GM18502 (cell line): ENCODE data around the gene LIN7C.
"Not testable (repeated sequence)": the region's sequence is repeated elsewhere in the genome, so short reads cannot be mapped to it uniquely, and the experiment has no call there.

Source experiments
- ATAC-seq: cut with Tn5 transposase; IDR thresholded peaks from one replicate; pipeline ENCODE4 v1.9.1; 2021; ENCODE audit warnings: mild to moderate bottlenecking; ENCODE audit not compliant: unreplicated experiment, poor library complexity

Gene LIN7C

DNA sequence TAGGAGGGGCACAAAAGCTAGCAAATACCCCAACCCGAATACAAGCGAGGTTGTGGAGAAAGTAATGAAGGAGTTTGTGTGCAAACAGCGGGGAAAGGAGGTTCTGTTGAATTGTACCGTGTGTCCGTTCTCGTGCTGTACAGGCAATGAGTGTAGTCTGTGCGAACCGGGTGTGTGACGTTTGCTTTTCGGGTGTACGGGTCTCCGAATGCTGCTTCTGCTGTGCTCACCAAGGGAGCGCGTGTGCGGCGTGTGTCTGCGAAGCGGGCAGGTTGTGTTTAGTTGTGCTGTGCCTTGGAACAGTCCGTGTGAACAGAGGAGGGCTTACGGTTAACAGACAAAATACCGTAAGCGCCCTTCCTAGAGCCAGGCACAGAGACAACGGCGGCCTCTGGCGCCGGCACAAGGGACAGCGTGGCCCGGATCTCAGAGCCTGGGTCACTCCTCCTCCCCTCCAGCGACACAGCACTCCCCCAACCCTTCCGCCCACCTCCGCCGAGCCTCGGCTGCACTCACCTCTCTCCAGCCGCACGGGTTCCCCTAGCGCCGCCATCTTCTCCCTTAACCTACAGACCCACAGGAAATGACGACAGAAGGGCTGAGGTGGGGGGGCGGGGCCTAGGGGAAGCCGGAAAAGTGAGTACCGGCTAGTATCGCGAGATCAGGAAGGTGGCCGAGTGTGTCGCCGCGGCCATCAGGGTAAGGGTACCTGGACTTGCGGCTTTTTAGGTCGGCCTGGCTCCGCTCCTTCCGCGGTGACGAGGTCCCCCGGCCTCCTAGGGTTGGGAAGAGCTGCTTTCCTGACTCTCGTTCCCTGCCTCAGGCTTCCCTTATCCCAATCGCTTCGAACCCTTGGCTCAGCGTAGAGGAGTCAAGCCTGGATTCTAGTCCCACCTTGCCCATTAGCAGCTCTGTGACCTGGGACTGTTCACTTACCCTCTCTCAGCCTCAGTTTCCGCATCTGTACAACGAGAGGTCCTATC lies at the start of gene LIN7C:
LIN7C (minus strand) TSS at position 570 of the 983 bp plus-strand sequence; CDS start at position 553, 17 bp downstream.
- ATAC-seq, result peak; percentile 96

DNA sequence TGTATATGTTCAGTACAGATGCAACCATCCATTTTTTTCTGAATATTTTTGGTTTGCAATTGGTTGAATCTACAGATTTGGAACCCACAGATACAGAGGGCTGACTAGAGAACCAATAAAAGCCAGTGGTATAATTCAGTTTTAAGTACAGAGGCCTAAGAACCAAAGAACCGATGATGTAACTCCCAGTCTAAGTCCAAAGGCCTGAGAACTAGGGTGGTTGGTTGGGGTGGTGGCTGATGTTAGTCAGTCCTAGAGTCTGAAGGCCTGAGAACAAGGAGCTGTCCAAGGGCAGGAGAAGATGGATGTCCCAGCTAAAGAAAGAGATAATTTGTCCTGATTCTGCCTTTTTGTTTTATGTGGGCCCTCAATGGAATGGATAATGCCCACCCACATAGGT lies 48.7 kb upstream of the LIN7C start:
- ATAC-seq, result no peak

GRCh38 chr11:27553186-27553585 lies 46.6 kb upstream of the LIN7C start:
- ATAC-seq, result no peak

- no peak for ATAC-seq
Measured at GRCh38 chr11:27552341-27552740, 45.8 kb upstream of the LIN7C start.

- ATAC-seq, result peak; percentile 70
Measured at GRCh38 chr11:27551127-27551526, 44.6 kb upstream of the LIN7C start.

DNA sequence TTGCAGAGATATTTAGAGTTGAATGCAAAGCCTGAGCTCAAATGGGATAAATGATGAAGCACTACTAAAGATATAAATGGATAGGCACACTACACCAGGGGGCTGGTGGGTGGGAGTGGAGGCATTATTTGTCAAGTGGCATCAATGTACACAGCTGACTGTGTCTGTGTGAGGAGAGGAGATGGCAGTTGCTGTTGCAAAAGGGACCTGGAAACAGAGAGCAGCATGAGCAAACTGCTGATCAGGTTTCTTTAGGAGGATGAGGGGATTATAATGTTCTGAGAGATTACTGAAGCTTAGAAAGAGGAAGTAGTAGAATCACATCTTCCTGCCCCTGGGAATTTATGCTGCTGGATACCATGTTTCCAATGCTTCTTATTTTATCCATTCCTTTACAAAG lies 39.4 kb upstream of the LIN7C start:
- ATAC-seq, result no peak

DNA sequence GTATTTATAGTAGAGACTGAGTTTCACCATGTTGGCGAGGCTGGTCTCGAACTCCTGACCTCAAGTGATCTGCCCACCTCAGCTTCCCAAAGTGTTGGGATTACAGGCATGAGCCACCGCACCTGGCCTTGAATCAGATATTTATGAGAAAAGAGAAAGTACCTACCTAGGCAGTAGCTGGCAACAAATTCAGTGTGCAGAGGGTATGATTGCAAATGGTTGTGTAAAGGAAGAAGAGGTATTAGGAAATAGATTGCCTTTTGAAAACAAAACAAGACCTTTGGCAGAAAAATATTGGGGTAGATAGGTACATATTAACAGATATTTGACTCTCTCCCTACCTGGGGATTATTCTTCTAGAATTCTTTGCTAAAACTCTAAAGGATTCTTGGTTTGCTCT lies 38.5 kb upstream of the LIN7C start:
- no peak for ATAC-seq

DNA sequence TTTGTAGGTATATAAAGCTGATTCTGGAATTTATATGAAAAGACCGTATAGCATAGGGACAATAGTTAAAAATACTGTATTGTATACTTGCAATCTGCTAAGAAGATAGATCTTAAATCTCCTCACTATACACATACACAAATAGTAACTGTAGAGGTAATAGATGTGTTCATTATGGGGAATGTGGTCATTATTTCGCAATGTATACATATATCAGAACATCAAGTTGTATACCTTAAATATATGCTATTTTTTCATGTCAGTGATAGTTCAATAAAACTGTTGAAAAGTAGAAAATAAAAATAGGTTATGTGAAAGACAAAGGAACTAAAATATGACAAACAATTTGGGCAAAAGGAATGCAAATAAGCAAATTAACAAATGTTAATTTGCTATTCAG lies 35.2 kb upstream of the LIN7C start:
- no peak for ATAC-seq

- ATAC-seq, result no peak
Measured at GRCh38 chr11:27540051-27540450, 33.5 kb upstream of the LIN7C start.

DNA sequence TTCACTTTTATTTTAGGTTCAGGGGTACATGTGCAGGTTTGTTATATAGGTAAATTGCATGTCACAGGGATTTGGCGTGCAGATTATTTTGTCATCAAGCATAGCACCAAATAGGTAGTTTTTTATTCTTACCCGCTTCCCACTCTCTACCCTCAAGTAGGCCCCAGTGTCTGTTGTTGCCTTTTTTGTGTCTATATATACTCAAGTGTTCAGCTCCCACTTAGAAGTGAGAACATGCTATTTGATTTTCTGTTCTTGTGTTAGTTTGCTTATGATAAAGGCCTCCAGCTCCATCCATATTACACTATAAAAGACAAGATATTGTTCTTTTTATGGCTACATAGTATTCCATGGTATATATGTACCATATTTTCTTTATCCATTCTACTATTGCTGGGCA lies 28.5 kb upstream of the LIN7C start:
- ATAC-seq, result no peak

DNA sequence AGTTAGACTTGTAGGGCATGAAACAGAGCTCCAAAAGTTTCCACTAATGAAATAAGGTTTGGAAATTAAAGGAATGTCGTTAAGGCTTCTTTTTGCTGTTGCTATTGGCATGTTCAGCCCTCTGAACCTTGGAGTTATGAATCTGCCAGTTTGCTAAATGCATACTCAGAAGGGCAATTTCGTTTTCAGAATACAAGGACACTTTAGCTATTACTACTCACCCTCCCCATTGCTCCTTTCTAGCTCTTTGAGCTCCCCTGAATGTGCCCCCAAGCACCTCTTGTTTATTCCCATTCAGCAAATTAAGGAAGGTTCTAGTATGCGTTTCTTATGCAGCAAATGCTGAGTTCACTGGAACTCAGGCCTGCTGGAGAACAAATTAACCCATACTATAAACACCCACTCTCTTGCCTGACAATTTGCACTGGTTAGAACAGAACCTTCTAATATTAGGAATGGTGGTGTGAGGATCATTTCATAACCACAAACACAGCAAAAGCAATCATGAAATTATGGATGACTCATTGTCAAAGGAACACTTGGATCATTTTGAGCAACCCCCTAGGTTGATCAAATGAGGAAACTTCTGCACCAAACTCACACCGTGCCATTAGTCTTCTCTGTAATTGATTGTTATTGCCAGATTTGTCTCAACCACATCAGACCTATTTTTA lies 26.2 kb upstream of the LIN7C start:
- no peak for ATAC-seq

DNA sequence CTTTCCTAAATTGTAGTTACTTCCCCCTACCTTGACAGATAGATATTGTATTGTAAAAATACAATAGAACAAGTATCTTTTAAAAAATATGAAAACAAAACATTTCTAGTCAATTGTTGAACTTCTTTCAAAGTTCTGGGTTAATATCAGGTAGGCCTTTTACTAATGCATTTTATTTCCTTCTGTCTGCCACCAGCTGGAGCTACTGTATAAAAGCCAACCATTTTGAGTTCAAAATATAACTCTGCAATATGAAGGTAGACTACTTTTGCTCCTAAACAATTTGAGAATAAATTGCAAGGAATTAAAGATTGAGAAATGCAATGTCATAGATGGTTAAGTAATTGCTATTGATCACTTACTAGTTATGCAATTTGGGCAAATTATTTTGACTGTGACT lies 22.1 kb upstream of the LIN7C start:
- no peak for ATAC-seq

DNA sequence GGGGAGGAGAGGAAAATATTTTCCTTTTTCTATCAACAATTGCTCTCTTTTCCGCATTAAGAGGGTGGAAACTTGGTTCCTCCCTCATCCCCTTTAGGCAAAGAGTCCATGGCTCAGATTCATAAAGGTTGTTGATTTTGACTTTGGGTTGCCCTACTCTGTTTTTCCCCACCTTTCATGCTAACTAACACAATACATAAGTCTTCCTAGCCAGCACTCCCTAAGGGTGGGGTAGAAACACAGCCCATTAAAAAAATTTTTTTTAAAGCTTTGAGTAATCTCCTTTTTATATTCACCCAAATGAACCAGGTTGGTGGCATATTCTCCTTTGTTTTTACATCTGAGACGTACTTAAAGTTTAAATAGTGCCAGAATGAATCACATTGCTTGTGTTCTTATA lies 20.0 kb upstream of the LIN7C start:
- ATAC-seq, result no peak

DNA sequence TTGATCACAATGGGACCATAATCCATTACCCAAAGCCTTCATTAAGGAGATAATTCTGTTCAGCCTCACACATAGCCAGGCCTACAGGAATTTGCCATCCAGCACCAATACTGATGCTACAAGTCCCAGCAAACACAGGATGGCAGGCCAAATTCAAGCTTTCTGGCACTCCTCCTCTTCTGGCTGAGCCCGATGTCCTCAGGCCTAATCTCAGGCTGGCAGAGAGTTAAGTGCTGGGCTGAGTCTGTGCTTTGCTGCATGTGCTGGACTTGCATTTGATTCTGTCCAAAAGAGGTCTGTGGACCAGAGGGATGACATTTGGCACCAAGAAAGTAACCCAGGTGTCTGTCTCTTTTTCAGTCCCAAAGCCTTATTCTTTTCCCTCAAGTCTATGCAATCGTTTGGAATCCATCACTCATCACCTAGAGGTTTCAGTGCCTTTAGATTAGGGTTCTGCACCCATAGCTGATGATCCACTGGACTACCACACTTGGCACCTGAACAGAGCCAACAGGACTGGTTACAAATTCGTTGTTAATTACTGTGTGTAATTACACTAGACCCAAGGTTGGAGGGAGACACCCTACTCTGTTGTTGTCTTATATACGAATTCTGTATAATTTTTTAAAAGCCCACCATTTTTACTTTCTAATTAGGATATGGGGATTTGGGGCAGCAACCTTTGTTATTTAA lies 19.4 kb upstream of the LIN7C start:
- ATAC-seq, result no peak

- ATAC-seq, result no peak
Measured at GRCh38 chr11:27524155-27524554, 17.6 kb upstream of the LIN7C start.

DNA sequence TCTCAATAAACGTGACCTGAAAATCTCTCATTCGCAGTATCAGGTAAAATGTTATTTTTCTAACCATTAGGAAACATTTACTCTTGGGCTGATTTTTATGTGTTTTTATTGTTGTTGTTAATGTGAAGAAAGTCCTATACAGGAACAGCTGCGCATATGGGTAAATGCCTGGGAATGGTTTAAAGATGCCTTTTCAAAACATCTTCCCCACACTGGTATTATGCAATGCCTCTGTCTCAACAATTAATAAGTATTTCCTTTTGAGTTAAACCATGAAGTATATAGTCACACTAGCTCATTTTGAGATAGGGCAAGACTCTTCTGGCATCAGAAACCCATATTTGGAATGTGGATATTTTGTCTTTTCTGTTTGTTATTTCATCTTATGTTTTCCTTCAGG lies 13.7 kb upstream of the LIN7C start:
- ATAC-seq, result no peak

- ATAC-seq, result no peak
Measured at GRCh38 chr11:27518518-27518917, 11.9 kb upstream of the LIN7C start.

GRCh38 chr11:27517490-27517889 lies 10.9 kb upstream of the LIN7C start:
- ATAC-seq, result not testable (repeated sequence)

GRCh38 chr11:27514558-27514957 lies 8.0 kb upstream of the LIN7C start:
- ATAC-seq, result no peak

DNA sequence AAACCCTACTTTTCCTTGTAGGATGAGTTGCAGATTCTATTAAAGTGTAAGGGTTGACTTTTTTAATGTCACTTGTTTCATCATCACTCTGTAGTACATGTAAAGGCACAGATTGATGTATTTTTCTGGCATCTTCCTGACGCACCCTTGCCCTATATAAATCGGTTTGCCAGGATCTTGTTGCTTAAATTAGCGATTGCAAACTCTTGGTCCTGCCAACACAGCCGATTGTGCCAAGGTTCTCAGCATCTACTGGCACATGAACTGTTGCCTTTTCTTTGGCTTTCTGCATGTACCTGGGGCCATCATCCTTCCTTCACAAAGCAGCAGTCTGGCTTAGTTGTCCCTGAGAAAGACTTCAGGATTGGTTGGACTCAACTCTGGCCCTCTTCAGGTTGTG lies 7.5 kb upstream of the LIN7C start:
- no peak for ATAC-seq

DNA sequence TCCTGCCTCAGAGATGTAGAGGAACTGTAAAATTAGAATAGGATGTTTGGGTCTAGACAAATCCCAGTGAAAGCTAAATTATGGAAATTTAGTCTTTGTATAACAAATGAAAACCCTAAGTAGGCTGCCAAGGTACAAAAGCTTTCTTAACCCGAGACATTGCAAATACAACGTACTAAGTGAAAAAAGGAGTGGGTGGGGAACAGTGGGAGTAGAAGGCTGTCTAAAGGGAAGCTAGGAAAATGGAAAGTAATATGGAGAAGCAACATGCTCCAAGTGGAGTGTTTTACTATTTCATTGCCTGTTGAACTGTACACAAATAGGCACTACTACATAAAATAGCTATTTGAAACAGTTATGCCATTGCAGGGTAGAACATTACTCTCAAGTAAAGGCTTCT lies 6.8 kb upstream of the LIN7C start:
- no peak for ATAC-seq
